Measurements from ENCODE around the gene PLXNB3. TPM values are rescaled to one million over a fixed set of nuclear protein-coding genes. Genes with fewer than 3 reads are reported as not detected.

The PLXNB3 gene
- total and polyA plus RNA-seq, 4 donors, result 0.11 to 0.69 (median 0.46) TPM

- Histone ChIP-seq H3K9me3 (ENCODE audit: control insufficient read depth in 4 of 4, low read length in 3 of 4) (peaks cover 0 to 2% (median 0%) of the 10 kb centered on the region in 4 donors), H3K27ac (ENCODE audit: low read depth in 1 of 2, low read length in 2 of 2) (no peak overlapping the region), H3K36me3 (ENCODE audit: control insufficient read depth in 4 of 4, insufficient read depth in 3 of 4, low read depth in 1 of 4, low read length in 3 of 4) (no peaks in the 10 kb centered on the region), H3K4me3 (ENCODE audit: low read depth in 1 of 3, low read length in 3 of 3) (no peak overlapping the region), H3K27me3 (ENCODE audit: control insufficient read depth in 4 of 4, insufficient read depth in 4 of 4, low read length in 3 of 4) (no peaks in the 10 kb centered on the region), H3K9ac (ENCODE audit: low read depth in 1 of 2, low read length in 2 of 2) (no peak overlapping the region), H3K4me1 (ENCODE audit: control insufficient read depth in 4 of 4, insufficient read depth in 4 of 4, low read length in 3 of 4) (no peaks in the 10 kb centered on the region)
- DNase-seq (ENCODE audit: low spot score), result no peak
- no peak for TF ChIP-seq NR2F2 (IDR thresholded peaks at IDR 0.05)
- no peak for TF ChIP-seq HNF4A (conservative IDR thresholded peaks at IDR 0.05)
- TF ChIP-seq EGR1 (IDR thresholded peaks at IDR 0.05; ENCODE audit: low read depth in 2 of 2), result no peak
- WGBS, result 92% methylated on average over 19 of the region's 19 CpGs
Observed at GRCh38 chrX:153807976-153808375, 43.9 kb downstream of the PLXNB3 start.

- no peak for TF ChIP-seq SP1 (IDR thresholded peaks at IDR 0.05)
- TF ChIP-seq HNF4A (conservative IDR thresholded peaks at IDR 0.05), result no peak
- TF ChIP-seq FOXA1 (IDR thresholded peaks at IDR 0.05), result no peak
- TF ChIP-seq NR2F2 (IDR thresholded peaks at IDR 0.05), result no peak
- no peak for TF ChIP-seq REST (IDR thresholded peaks at IDR 0.05)
- TF ChIP-seq ATF3 (IDR thresholded peaks at IDR 0.05), result no peak
- no peak for TF ChIP-seq RAD21 (IDR thresholded peaks at IDR 0.05)
- no peak for TF ChIP-seq YY1 (IDR thresholded peaks at IDR 0.05)
- no peak for TF ChIP-seq MAX (IDR thresholded peaks at IDR 0.05)
- no peak for TF ChIP-seq ZBTB33 (IDR thresholded peaks at IDR 0.05)
- TF ChIP-seq CTCF (IDR thresholded peaks at IDR 0.05; ENCODE audit: low read depth, low read length, missing input control), result no peak
- no peak for TF ChIP-seq JUND (IDR thresholded peaks at IDR 0.05)
- TF ChIP-seq GABPA (IDR thresholded peaks at IDR 0.05 in 1 of 2, conservative IDR thresholded peaks at IDR 0.05 in 1 of 2), result no peak
- no peak for TF ChIP-seq HNF4G (IDR thresholded peaks at IDR 0.05)
- TF ChIP-seq FOXA2 (IDR thresholded peaks at IDR 0.05), result no peak
- TF ChIP-seq RXRA (IDR thresholded peaks at IDR 0.05), result no peak
- TF ChIP-seq EGR1 (IDR thresholded peaks at IDR 0.05; ENCODE audit: low read depth in 2 of 2), result no peak
- TF ChIP-seq TAF1 (conservative IDR thresholded peaks at IDR 0.05), result no peak
- no peak overlapping the region for H3K4me3 ChIP-seq (ENCODE audit: low read depth in 1 of 3, low read length in 3 of 3)
- no peaks in the 10 kb centered on the region for H3K36me3 ChIP-seq (ENCODE audit: control insufficient read depth in 4 of 4, insufficient read depth in 3 of 4, low read depth in 1 of 4, low read length in 3 of 4)
- WGBS, result 39% methylated on average over 14 of the region's 14 CpGs
- no peak overlapping the region for H3K9ac ChIP-seq (ENCODE audit: low read depth in 1 of 2, low read length in 2 of 2)
- no peak overlapping the region for H3K27ac ChIP-seq (ENCODE audit: low read depth in 1 of 2, low read length in 2 of 2)
- peaks cover 0 to 2% (median 0%) of the 10 kb centered on the region in 4 donors for H3K9me3 ChIP-seq (ENCODE audit: control insufficient read depth in 4 of 4, low read length in 3 of 4)
- no peaks in the 10 kb centered on the region for H3K4me1 ChIP-seq (ENCODE audit: control insufficient read depth in 4 of 4, insufficient read depth in 4 of 4, low read length in 3 of 4)
- no peak for DNase-seq (ENCODE audit: low spot score)
- H3K27me3 ChIP-seq (ENCODE audit: control insufficient read depth in 4 of 4, insufficient read depth in 4 of 4, low read length in 3 of 4), result no peaks in the 10 kb centered on the region
Observed at GRCh38 chrX:153812220-153812619, 48.2 kb downstream of the PLXNB3 start.
